ENCODE measurements around the gene BANP. TPM values are rescaled to one million over a fixed set of nuclear protein-coding genes. Genes with fewer than 3 reads are reported as not detected.
"Not testable (repeated sequence)": the region's sequence is repeated elsewhere in the genome, so short reads cannot be mapped to it uniquely, and the experiment has no call there.

Gene BANP
- total RNA-seq, 6 experiments from 2014 or later = 15.6 to 19.0 (median 16.2) TPM

GRCh38 chr16:87973717-87974116, 22.5 kb downstream of the BANP start:
- Mint-ChIP-seq H3K27me3 (ENCODE audit: insufficient read depth) (no peaks in the 10 kb centered on the region; the same call in 1 of the 2 replicates), H3K9me3 (peaks cover 31% of the 10 kb centered on the region), H3K4me3 (no peak overlapping the region), H3K36me3 (ENCODE audit: low read depth) (peaks cover 48% of the 10 kb centered on the region), H3K27ac (no peak overlapping the region), H3K4me1 (ENCODE audit: low read depth) (peaks cover 30% of the 10 kb centered on the region)
- TF ChIP-seq CTCF (IDR thresholded peaks at IDR 0.05) = no peak
- no peak for DNase-seq

- DNase-seq = no peak
- Mint-ChIP-seq H3K9me3 (peaks cover 31% of the 10 kb centered on the region), H3K27me3 (ENCODE audit: insufficient read depth) (no peaks in the 10 kb centered on the region; the same call in 1 of the 2 replicates), H3K4me1 (ENCODE audit: low read depth) (peaks cover 25% of the 10 kb centered on the region), H3K4me3 (no peak overlapping the region), H3K36me3 (ENCODE audit: low read depth) (peaks cover 48% of the 10 kb centered on the region), H3K27ac (no peak overlapping the region)
- no peak for TF ChIP-seq CTCF (IDR thresholded peaks at IDR 0.05)
Observed at GRCh38 chr16:87974178-87974577, 22.9 kb downstream of the BANP start.

GRCh38 chr16:87976665-87977064, 25.4 kb downstream of the BANP start:
- peaks cover 14% of the 10 kb centered on the region for H3K9me3 Mint-ChIP-seq
- peaks cover 27% of the 10 kb centered on the region for H3K36me3 Mint-ChIP-seq (ENCODE audit: low read depth)
- DNase-seq = no peak
- TF ChIP-seq CTCF (IDR thresholded peaks at IDR 0.05) = no peak
- no peak overlapping the region for H3K27ac Mint-ChIP-seq
- H3K4me3 Mint-ChIP-seq = no peak overlapping the region
- H3K27me3 Mint-ChIP-seq (ENCODE audit: insufficient read depth) = no peaks in the 10 kb centered on the region; the same call in 1 of the 2 replicates
- 0 out of 2 replicates have a peak, but pooled peaks cover 5% of the 10 kb centered on the region for H3K4me1 Mint-ChIP-seq (ENCODE audit: low read depth)

GRCh38 chr16:87978127-87978526, 26.9 kb downstream of the BANP start:
- H3K27ac Mint-ChIP-seq = no peak overlapping the region
- TF ChIP-seq CTCF (IDR thresholded peaks at IDR 0.05) = no peak
- DNase-seq = no peak
- peaks cover 12% of the 10 kb centered on the region for H3K36me3 Mint-ChIP-seq (ENCODE audit: low read depth)
- H3K4me1 Mint-ChIP-seq (ENCODE audit: low read depth) = peaks cover 7% of the 10 kb centered on the region
- no peaks in the 10 kb centered on the region; the same call in 1 of the 2 replicates for H3K9me3 Mint-ChIP-seq
- no peaks in the 10 kb centered on the region; the same call in 1 of the 2 replicates for H3K27me3 Mint-ChIP-seq (ENCODE audit: insufficient read depth)
- no peak overlapping the region for H3K4me3 Mint-ChIP-seq

- no peak for DNase-seq
- Mint-ChIP-seq H3K4me3 (no peak overlapping the region), H3K27ac (no peak overlapping the region), H3K9me3 (no peaks in the 10 kb centered on the region), H3K27me3 (ENCODE audit: insufficient read depth) (peaks cover 2% of the 10 kb centered on the region), H3K4me1 (ENCODE audit: low read depth) (peaks cover 20% of the 10 kb centered on the region), H3K36me3 (ENCODE audit: low read depth) (peaks cover 7% of the 10 kb centered on the region)
- TF ChIP-seq CTCF (IDR thresholded peaks at IDR 0.05) = no peak
Observed at GRCh38 chr16:87979352-87979751, 28.1 kb downstream of the BANP start.

GRCh38 chr16:87979911-87980630, 28.8 kb downstream of the BANP start:
- H3K27ac Mint-ChIP-seq; H3K9me3 Mint-ChIP-seq; H3K36me3 Mint-ChIP-seq (ENCODE audit: low read depth); DNase-seq; H3K27me3 Mint-ChIP-seq (ENCODE audit: insufficient read depth); H3K4me3 Mint-ChIP-seq: not testable (repeated sequence)
- peaks cover 24% of the 10 kb centered on the region for H3K4me1 Mint-ChIP-seq (ENCODE audit: low read depth)

- H3K9me3 Mint-ChIP-seq; H3K4me3 Mint-ChIP-seq; DNase-seq; H3K27ac Mint-ChIP-seq; H3K27me3 Mint-ChIP-seq (ENCODE audit: insufficient read depth); H3K36me3 Mint-ChIP-seq (ENCODE audit: low read depth): not testable (repeated sequence)
- H3K4me1 Mint-ChIP-seq (ENCODE audit: low read depth) = peaks cover 29% of the 10 kb centered on the region
Observed at GRCh38 chr16:87981376-87981775, 30.1 kb downstream of the BANP start.
